Astrocyte (in vitro differentiated cells and primary cell): Measurements from ENCODE around the gene TIAM2. TPM values are rescaled to one million over a fixed set of nuclear protein-coding genes. Genes with fewer than 3 reads are reported as not detected.

Experiments used
- DNase-seq: peaks from one replicate; pipeline ENCODE4 v3.0.0-alpha.2; 2010; ENCODE audit warnings: low read depth
- FAIRE-seq: peaks from 2 replicates; lab custom pipeline; 2011; peaks lifted over from hg19 to GRCh38; lab: Jason Lieb, UNC
- H2AFZ ChIP-seq: 2 replicates; pipeline ENCODE4 v1.6.0; 2012; ENCODE audit warnings: low read depth, low read length, inconsistent platforms
- H3K27ac ChIP-seq: 2 replicates; pipeline ENCODE4 v1.5.1; 2011; ENCODE audit warnings: low read depth, low read length, inconsistent platforms
- H3K27me3 ChIP-seq: 2 replicates; pipeline ENCODE4 v1.6.0; 2011; ENCODE audit warnings: low read length, inconsistent platforms; ENCODE audit not compliant: insufficient read depth
- H3K36me3 ChIP-seq: 2 replicates; pipeline ENCODE4 v1.5.1; 2011; ENCODE audit warnings: low read length, inconsistent platforms; ENCODE audit not compliant: insufficient read depth
- H3K4me1 ChIP-seq: 2 replicates; pipeline ENCODE4 v1.5.1; 2011; ENCODE audit warnings: low read length, inconsistent platforms; ENCODE audit not compliant: insufficient read depth
- H3K4me2 ChIP-seq: 2 replicates; pipeline ENCODE4 v1.6.0; 2012; ENCODE audit warnings: low read length, inconsistent platforms
- H3K4me3 ChIP-seq: 2 replicates; pipeline ENCODE4 v1.5.1; 2011; ENCODE audit warnings: low read depth, mild to moderate bottlenecking, low read length, inconsistent platforms; ENCODE audit not compliant: insufficient read depth
- H3K79me2 ChIP-seq: 2 replicates; pipeline ENCODE4 v1.6.0; 2012; ENCODE audit warnings: mild to moderate bottlenecking, low read length, inconsistent platforms; ENCODE audit not compliant: insufficient read depth
- H3K9ac ChIP-seq: 2 replicates; pipeline ENCODE4 v1.6.0; 2012; ENCODE audit warnings: mild to moderate bottlenecking, low read length, inconsistent platforms
- H3K9me3 ChIP-seq: 2 replicates; pipeline ENCODE4 v1.5.1; 2012; ENCODE audit warnings: low read depth, mild to moderate bottlenecking, low read length, inconsistent platforms; ENCODE audit not compliant: insufficient read depth
- H4K20me1 ChIP-seq: 2 replicates; pipeline ENCODE4 v1.6.0; 2012; ENCODE audit warnings: low read length, inconsistent platforms; ENCODE audit not compliant: insufficient read depth
- H3K27ac Mint-ChIP-seq: one replicate; pipeline ENCODE4 v1.8.0; 2021; ENCODE audit warnings: mild to moderate bottlenecking, mixed read lengths; ENCODE audit not compliant: unreplicated experiment
- H3K27me3 Mint-ChIP-seq: one replicate; pipeline ENCODE4 v1.8.0; 2021; ENCODE audit warnings: low read depth, mixed read lengths; ENCODE audit not compliant: unreplicated experiment
- H3K36me3 Mint-ChIP-seq: one replicate; pipeline ENCODE4 v1.8.0; 2021; ENCODE audit warnings: low read depth, mixed read lengths; ENCODE audit not compliant: unreplicated experiment
- H3K4me1 Mint-ChIP-seq: one replicate; pipeline ENCODE4 v1.8.0; 2021; ENCODE audit warnings: low read depth, mixed read lengths; ENCODE audit not compliant: unreplicated experiment
- H3K4me3 Mint-ChIP-seq: one replicate; pipeline ENCODE4 v1.8.0; 2021; ENCODE audit warnings: mild to moderate bottlenecking, moderate library complexity, mixed read lengths; ENCODE audit not compliant: unreplicated experiment
- H3K9me3 Mint-ChIP-seq: one replicate; pipeline ENCODE4 v1.8.0; 2021; ENCODE audit warnings: mild to moderate bottlenecking, mixed read lengths; ENCODE audit not compliant: unreplicated experiment
- EZH2 ChIP-seq: IDR thresholded peaks from 2 replicates; pipeline ENCODE4 v1.6.1; 2012; ENCODE audit warnings: mild to moderate bottlenecking, low read length, inconsistent platforms; ENCODE audit not compliant: insufficient read depth
- total RNA-seq: library from RNA; stranded (reverse); gene quantifications from 2 replicates; pipeline ENCODE4 v1.2.1, GENCODE V29; 2021
- TF ChIP-seq, protein P1 (sequence below): IDR thresholded peaks from 2 replicates; pipeline ENCODE4 v1.5.1; 2011; ENCODE audit warnings: low read depth, mild to moderate bottlenecking, inconsistent platforms, low read length, moderate library complexity; ENCODE audit not compliant: insufficient read depth

The TIAM2 gene
- total RNA-seq, 1 donor from 2014 or later, result 23.6 TPM

DNA sequence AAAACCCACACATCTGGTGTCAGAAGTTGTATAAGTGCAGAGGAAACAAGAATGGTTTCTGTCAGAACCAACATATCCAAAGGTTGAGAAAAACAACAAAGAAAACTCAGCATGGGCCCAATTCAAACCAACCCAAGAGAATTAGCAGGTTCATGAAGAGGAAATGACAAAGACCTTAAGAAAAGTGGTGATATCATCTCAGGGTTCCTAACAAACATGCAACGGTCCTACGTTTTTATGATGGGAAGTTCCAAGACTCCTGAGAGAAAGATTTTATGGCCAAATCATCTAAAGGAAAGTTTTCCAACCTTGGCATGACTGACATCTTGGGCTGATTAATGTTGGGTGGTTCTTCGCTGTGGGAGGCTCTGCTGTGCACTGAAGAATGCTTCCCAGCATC lies 296.2 kb downstream of the TIAM2 start:
- Mint-ChIP-seq H3K36me3 (peaks cover 13% of the 10 kb centered on the region), H3K4me3 (no peak overlapping the region)

DNA sequence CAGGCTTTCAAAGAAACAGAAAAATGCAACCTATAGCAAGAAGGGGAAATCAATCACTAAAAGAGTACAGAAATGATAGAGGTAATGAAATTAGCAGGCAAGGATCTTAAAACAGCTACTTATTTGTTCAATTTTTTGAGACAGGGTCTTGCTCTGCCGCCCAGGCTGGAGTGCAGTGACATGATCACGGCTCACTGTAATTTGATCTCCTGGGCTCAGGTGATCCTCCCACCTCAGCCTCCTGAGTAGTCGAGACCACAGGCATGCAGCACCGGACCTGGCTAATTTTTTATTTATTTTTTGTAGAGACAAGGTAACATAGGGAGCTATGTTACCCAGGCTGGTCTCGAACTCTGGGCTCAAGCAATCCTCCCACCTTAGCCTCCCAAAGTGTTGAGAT lies 297.6 kb downstream of the TIAM2 start:
- no peak for FAIRE-seq
- no peaks in the 10 kb centered on the region for H3K79me2 ChIP-seq
- no peak overlapping the region for H3K4me2 ChIP-seq
- Mint-ChIP-seq H3K27ac (no peak overlapping the region), H3K27me3 (no peaks in the 10 kb centered on the region), H3K4me1 (peaks cover 6% of the 10 kb centered on the region), H3K36me3 (peaks cover 13% of the 10 kb centered on the region), H3K4me3 (no peak overlapping the region), H3K9me3 (no peaks in the 10 kb centered on the region)
- no peaks in the 10 kb centered on the region for H3K27me3 ChIP-seq
- DNase-seq, result no peak
- H3K36me3 ChIP-seq, result peaks cover 16% of the 10 kb centered on the region
- no peak overlapping the region for H3K4me3 ChIP-seq
- TF ChIP-seq EZH2, result no peak
- TF ChIP-seq, protein P1, sequence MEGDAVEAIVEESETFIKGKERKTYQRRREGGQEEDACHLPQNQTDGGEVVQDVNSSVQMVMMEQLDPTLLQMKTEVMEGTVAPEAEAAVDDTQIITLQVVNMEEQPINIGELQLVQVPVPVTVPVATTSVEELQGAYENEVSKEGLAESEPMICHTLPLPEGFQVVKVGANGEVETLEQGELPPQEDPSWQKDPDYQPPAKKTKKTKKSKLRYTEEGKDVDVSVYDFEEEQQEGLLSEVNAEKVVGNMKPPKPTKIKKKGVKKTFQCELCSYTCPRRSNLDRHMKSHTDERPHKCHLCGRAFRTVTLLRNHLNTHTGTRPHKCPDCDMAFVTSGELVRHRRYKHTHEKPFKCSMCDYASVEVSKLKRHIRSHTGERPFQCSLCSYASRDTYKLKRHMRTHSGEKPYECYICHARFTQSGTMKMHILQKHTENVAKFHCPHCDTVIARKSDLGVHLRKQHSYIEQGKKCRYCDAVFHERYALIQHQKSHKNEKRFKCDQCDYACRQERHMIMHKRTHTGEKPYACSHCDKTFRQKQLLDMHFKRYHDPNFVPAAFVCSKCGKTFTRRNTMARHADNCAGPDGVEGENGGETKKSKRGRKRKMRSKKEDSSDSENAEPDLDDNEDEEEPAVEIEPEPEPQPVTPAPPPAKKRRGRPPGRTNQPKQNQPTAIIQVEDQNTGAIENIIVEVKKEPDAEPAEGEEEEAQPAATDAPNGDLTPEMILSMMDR, result no peak
- H3K27ac ChIP-seq, result no peak overlapping the region
- H3K4me1 ChIP-seq, result no peaks in the 10 kb centered on the region
- peaks cover 7% of the 10 kb centered on the region for H4K20me1 ChIP-seq
- H2AFZ ChIP-seq, result no peak overlapping the region
- no peaks in the 10 kb centered on the region for H3K9me3 ChIP-seq
- no peak overlapping the region for H3K9ac ChIP-seq

More for the DNA sequence above, 296.2 kb downstream of the TIAM2 start:
- no peak overlapping the region for H3K9ac ChIP-seq
- FAIRE-seq (no peak), DNase-seq (no peak)
- H4K20me1 ChIP-seq, result peaks cover 7% of the 10 kb centered on the region
- no peak overlapping the region for H3K4me3 ChIP-seq
- Mint-ChIP-seq H3K27ac (no peak overlapping the region), H3K27me3 (no peaks in the 10 kb centered on the region), H3K9me3 (no peaks in the 10 kb centered on the region), H3K4me1 (peaks cover 7% of the 10 kb centered on the region)
- H3K9me3 ChIP-seq, result no peaks in the 10 kb centered on the region
- H3K4me1 ChIP-seq, result no peaks in the 10 kb centered on the region
- H3K79me2 ChIP-seq, result no peaks in the 10 kb centered on the region
- no peaks in the 10 kb centered on the region for H3K27me3 ChIP-seq
- no peak overlapping the region for H3K27ac ChIP-seq
- H2AFZ ChIP-seq, result no peak overlapping the region
- peaks cover 11% of the 10 kb centered on the region for H3K36me3 ChIP-seq
- H3K4me2 ChIP-seq, result no peak overlapping the region
- no peak for TF ChIP-seq EZH2
- TF ChIP-seq, protein P1, result no peak

DNA sequence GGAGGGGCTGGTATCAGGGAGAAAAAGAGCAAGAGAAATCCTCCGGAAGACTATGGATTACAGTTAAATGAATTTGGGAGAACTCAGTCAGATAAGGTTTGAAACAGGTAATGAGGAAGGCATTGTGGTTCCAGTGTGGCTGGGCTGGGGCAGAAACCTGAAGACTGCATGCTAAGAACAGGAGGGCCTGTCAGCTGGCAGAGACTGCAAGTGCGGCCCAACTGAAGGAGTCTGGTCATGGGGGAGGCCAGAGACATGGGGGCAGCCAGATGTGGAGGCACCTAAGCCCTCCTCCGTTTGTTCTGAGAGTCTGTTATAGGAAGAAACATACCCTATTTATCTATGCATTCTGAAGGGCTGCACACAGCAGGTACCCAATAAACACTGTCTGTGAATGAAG lies 302.6 kb downstream of the TIAM2 start:
- no peak overlapping the region for H3K27ac ChIP-seq
- Mint-ChIP-seq H3K27ac (no peak overlapping the region), H3K9me3 (no peaks in the 10 kb centered on the region), H3K27me3 (no peaks in the 10 kb centered on the region), H3K4me3 (no peak overlapping the region), H3K4me1 (peaks cover 7% of the 10 kb centered on the region), H3K36me3 (peaks cover 4% of the 10 kb centered on the region)
- no peaks in the 10 kb centered on the region for H4K20me1 ChIP-seq
- DNase-seq, result no peak
- no peak overlapping the region for H3K4me3 ChIP-seq
- H3K36me3 ChIP-seq, result peaks cover 13% of the 10 kb centered on the region
- no peaks in the 10 kb centered on the region for H3K9me3 ChIP-seq
- no peaks in the 10 kb centered on the region for H3K27me3 ChIP-seq
- H3K79me2 ChIP-seq, result peaks cover 3% of the 10 kb centered on the region
- H3K4me2 ChIP-seq, result no peak overlapping the region
- TF ChIP-seq, protein P1, result no peak
- TF ChIP-seq EZH2, result no peak
- no peak for FAIRE-seq
- H3K4me1 ChIP-seq, result peaks cover 9% of the 10 kb centered on the region
- H3K9ac ChIP-seq, result no peak overlapping the region
- no peak overlapping the region for H2AFZ ChIP-seq
